ENCODE results near the gene STAG2. TPM values are rescaled to one million over a fixed set of nuclear protein-coding genes. Genes with fewer than 3 reads are reported as not detected.

Gene STAG2
- polyA plus RNA-seq, 3 donors, result 20.6 to 56.2 (median 40.9) TPM

- Mint-ChIP-seq H3K27ac (peak overlapping the region; percentile 97 to 99 (median 98)), H3K27me3 (ENCODE audit: low read depth in 3 of 3) (peaks cover 0 to 20% (median 1%) of the 10 kb centered on the region in 3 donors), H3K4me3 (peak overlapping the region; percentile 93 to 96), H3K4me1 (peaks cover 18% of the 10 kb centered on the region), H3K36me3 (no peaks in the 10 kb centered on the region), H3K9me3 (peaks cover 0 to 22% (median 15%) of the 10 kb centered on the region in 7 donors)
- peaks cover 7 to 15% of the 10 kb centered on the region in 2 donors for H3K4me1 ChIP-seq (ENCODE audit: control insufficient read depth in 1 of 2, insufficient read depth in 2 of 2, low read length in 2 of 2)
- peak overlapping the region; percentile 84 to 94 (median 92) for H3K4me3 ChIP-seq (replicated peaks in 1 of 3; ENCODE audit: low read depth in 2 of 3, low read length in 3 of 3)
- intact Hi-C loops (cut with micrococcal nuclease), result loop anchor here (2.0 to 10.0 kb wide), 3 partner anchors 16 to 96 kb away; partner anchors contain the start of gene XIAP (in 1 of the 2)
- H3K27me3 ChIP-seq (ENCODE audit: control insufficient read depth in 2 of 2, insufficient read depth in 2 of 2, low read length in 2 of 2), result no peaks in the 10 kb centered on the region
- H4K20me1 ChIP-seq (ENCODE audit: insufficient read depth, low read length), result no peaks in the 10 kb centered on the region
- peak overlapping the region; percentile 95 to 100 for H3K27ac ChIP-seq (ENCODE audit: low read depth in 1 of 2, low read length in 2 of 2)
- H3K79me2 ChIP-seq (ENCODE audit: insufficient read depth, low read length), result peaks cover 51% of the 10 kb centered on the region
- H3K4me2 ChIP-seq (replicated peaks; ENCODE audit: extremely low read depth, low read length, poor library complexity, severe bottlenecking), result peak overlapping the region; percentile 74
- peak overlapping the region; percentile 94 for H3K9ac ChIP-seq (ENCODE audit: insufficient read depth, low read length, poor library complexity, severe bottlenecking)
- WGBS (ENCODE audit: insufficient coverage), result no CpG with 5 or more reads among the region's 13 CpGs
- peak overlapping the region; percentile 71 for H2AFZ ChIP-seq (ENCODE audit: insufficient read depth, low read depth, low read length, poor library complexity, severe bottlenecking)
- no peak for TF ChIP-seq CTCF (IDR thresholded peaks at IDR 0.05)
- no peak for DNase-seq
- H3K36me3 ChIP-seq (replicated peaks in 1 of 2; ENCODE audit: control insufficient read depth in 1 of 2, insufficient read depth in 2 of 2, low read length in 2 of 2), result no peaks in the 10 kb centered on the region
- no peaks in the 10 kb centered on the region for H3K9me3 ChIP-seq (replicated peaks in 1 of 2; ENCODE audit: control insufficient read depth in 1 of 2, insufficient read depth in 1 of 2, low read length in 2 of 2)
Observed at GRCh38 chrX:123960956-123961267, 594 bp upstream of the STAG2 start.

GRCh38 chrX:123962006-123962467, 531 bp downstream of the STAG2 start:
- Histone ChIP-seq H3K79me2 (ENCODE audit: insufficient read depth, low read length) (peaks cover 62% of the 10 kb centered on the region), H2AFZ (ENCODE audit: insufficient read depth, low read depth, low read length, poor library complexity, severe bottlenecking) (peak overlapping the region; percentile 34), H3K4me2 (replicated peaks; ENCODE audit: extremely low read depth, low read length, poor library complexity, severe bottlenecking) (peak overlapping the region; percentile 74), H4K20me1 (ENCODE audit: insufficient read depth, low read length) (no peaks in the 10 kb centered on the region), H3K4me3 (replicated peaks in 1 of 3; ENCODE audit: low read depth in 2 of 3, low read length in 3 of 3) (peak overlapping the region; percentile 84 to 94 (median 92)), H3K9ac (ENCODE audit: insufficient read depth, low read length, poor library complexity, severe bottlenecking) (peak overlapping the region; percentile 94), H3K27me3 (ENCODE audit: control insufficient read depth in 2 of 2, insufficient read depth in 2 of 2, low read length in 2 of 2) (no peaks in the 10 kb centered on the region), H3K9me3 (replicated peaks in 1 of 2; ENCODE audit: control insufficient read depth in 1 of 2, insufficient read depth in 1 of 2, low read length in 2 of 2) (no peaks in the 10 kb centered on the region), H3K36me3 (replicated peaks in 1 of 2; ENCODE audit: control insufficient read depth in 1 of 2, insufficient read depth in 2 of 2, low read length in 2 of 2) (no peaks in the 10 kb centered on the region), H3K4me1 (ENCODE audit: control insufficient read depth in 1 of 2, insufficient read depth in 2 of 2, low read length in 2 of 2) (peaks cover 7 to 15% of the 10 kb centered on the region in 2 donors), H3K27ac (ENCODE audit: low read depth in 1 of 2, low read length in 2 of 2) (peak overlapping the region; percentile 95 to 100)
- Mint-ChIP-seq H3K27me3 (ENCODE audit: low read depth in 3 of 3) (peaks cover 0 to 20% (median 1%) of the 10 kb centered on the region in 3 donors), H3K4me3 (peak overlapping the region; percentile 93 to 96), H3K27ac (peak overlapping the region; percentile 97 to 99 (median 98)), H3K9me3 (peaks cover 0 to 22% (median 15%) of the 10 kb centered on the region in 7 donors), H3K4me1 (peaks cover 24% of the 10 kb centered on the region), H3K36me3 (no peaks in the 10 kb centered on the region)
- 0% methylated on average over 3 of the region's 23 CpGs for WGBS (ENCODE audit: insufficient coverage)
- intact Hi-C loops (cut with micrococcal nuclease), result loop anchor here in 1 of 2 donors (10.0 kb wide), 2 partner anchors 53 to 97 kb away; partner anchors contain the start of gene XIAP
- TF ChIP-seq CTCF (IDR thresholded peaks at IDR 0.05), result no peak
- DNase-seq, result peak; percentile 15 to 40 (median 26)
